ENCODE data around the gene RFWD3.

Gene RFWD3

GRCh38 chr16:74578433-74578832 is 88.2 kb downstream of the RFWD3 start:
- no peak for DNase-seq (ENCODE audit: low spot score)

GRCh38 chr16:74577882-74578366 is 88.8 kb downstream of the RFWD3 start:
- no peak for DNase-seq (ENCODE audit: low spot score)

GRCh38 chr16:74575807-74576643 is 90.7 kb downstream of the RFWD3 start:
- DNase-seq (ENCODE audit: low spot score): no peak

- DNase-seq (ENCODE audit: low spot score): no peak
Observed at GRCh38 chr16:74575175-74575806, 91.4 kb downstream of the RFWD3 start.

- DNase-seq (ENCODE audit: low spot score): no peak
Observed at GRCh38 chr16:74574146-74574545, 92.5 kb downstream of the RFWD3 start.

GRCh38 chr16:74573622-74574021 is 93.1 kb downstream of the RFWD3 start:
- DNase-seq (ENCODE audit: low spot score): no peak
